ENCODE results near the gene AIPL1.

DNA sequence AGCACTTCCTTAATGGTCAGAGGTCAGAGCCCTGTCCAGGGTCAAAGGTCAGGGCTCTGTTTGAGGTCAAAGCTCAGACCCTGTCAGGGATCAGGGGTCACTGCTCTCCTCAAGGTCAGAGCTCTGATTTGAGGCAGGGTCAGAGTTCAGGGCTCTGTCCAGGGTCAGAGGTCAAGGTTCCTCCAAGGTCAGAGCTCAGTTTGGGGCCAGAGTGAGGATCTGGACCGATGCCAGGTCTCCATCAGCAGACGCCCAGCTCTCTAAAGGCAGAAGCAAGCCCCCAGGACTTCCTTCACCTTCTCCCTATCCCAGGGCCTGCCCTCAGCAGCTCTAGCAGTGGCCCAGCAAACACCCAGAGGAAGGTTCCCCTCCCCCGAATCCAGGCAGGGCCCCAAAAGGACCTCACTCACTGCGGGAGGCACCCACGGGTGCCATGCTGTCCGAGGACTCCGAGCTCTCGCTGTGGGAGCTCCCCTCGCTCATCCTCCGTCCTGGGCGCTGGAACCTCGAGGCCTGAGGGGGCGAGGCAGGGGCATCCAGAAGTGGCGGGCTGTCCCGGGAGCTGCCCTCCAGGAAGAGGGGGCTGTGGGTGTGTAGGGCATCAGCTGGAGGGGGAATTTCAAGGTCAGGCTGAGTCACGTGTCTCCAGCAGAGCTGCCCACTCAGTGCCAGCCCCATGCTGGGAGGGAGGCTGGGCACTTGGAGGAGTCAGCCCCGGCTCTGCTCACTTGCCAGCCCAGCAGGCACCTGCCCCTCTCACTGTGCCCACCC, 36.0 kb upstream of the AIPL1 start:
- no peak for TF ChIP-seq BHLHE40 (IDR thresholded peaks at IDR 0.05; ENCODE audit: borderline replicate concordance)
- TF ChIP-seq SP1 (IDR thresholded peaks at IDR 0.05): no peak
- TF ChIP-seq FOXA1 (IDR thresholded peaks at IDR 0.05): no peak
- TF ChIP-seq FOXM1 (IDR thresholded peaks at IDR 0.05; ENCODE audit: borderline replicate concordance): no peak
- no peak for TF ChIP-seq PKNOX1 (IDR thresholded peaks at IDR 0.05)
